ENCODE data around the gene MYLK. TPM values are rescaled to one million over a fixed set of nuclear protein-coding genes. Genes with fewer than 3 reads are reported as not detected.

MYLK gene
- polyA plus RNA-seq, 1 donor (not counting 4 experiments of a cell fraction or from before 2014, with no cell fraction given): 7.8 TPM

- Histone ChIP-seq H3K4me3 (ENCODE audit: control insufficient read depth in 2 of 3, extremely low read depth in 1 of 3, insufficient read depth in 2 of 3, low read depth in 1 of 3, low read length in 3 of 3) (no peak overlapping the region), H3K79me2 (ENCODE audit: control insufficient read depth, insufficient read depth, low read length) (no peaks in the 10 kb centered on the region), H4K20me1 (ENCODE audit: control insufficient read depth, extremely low read depth, insufficient read depth, low read length) (no peaks in the 10 kb centered on the region), H3K27ac (ENCODE audit: control insufficient read depth, insufficient read depth, low read length) (no peak overlapping the region), H3K9me1 (ENCODE audit: control insufficient read depth, extremely low read depth, insufficient read depth, low read length) (no peaks in the 10 kb centered on the region), H3K9ac (ENCODE audit: control insufficient read depth, extremely low read depth, insufficient read depth, low read length) (no peak overlapping the region), H3K9me3 (ENCODE audit: control insufficient read depth, low read depth, low read length) (no peaks in the 10 kb centered on the region), H3K27me3 (ENCODE audit: control insufficient read depth, extremely low read depth, insufficient read depth, low read length) (no peaks in the 10 kb centered on the region), H3K4me1 (ENCODE audit: control insufficient read depth, extremely low read depth, insufficient read depth, low read length) (peaks cover 15% of the 10 kb centered on the region), H3K4me2 (ENCODE audit: control insufficient read depth, extremely low read depth, insufficient read depth, low read depth, low read length) (no peak overlapping the region), H3K36me3 (ENCODE audit: control insufficient read depth in 2 of 2, extremely low read depth in 1 of 2, insufficient read depth in 2 of 2, low read length in 2 of 2) (no peaks in the 10 kb centered on the region), H2AFZ (ENCODE audit: control insufficient read depth, low read length) (no peak overlapping the region)
- no peak for DNase-seq (ENCODE audit: low read depth, low spot score)
- TF ChIP-seq CTCF (optimal IDR thresholded peaks at IDR 0.05 in 1 of 3, IDR thresholded peaks at IDR 0.05 in 1 of 3, conservative IDR thresholded peaks at IDR 0.05 in 1 of 3; ENCODE audit: extremely low read depth in 1 of 3, insufficient read depth in 2 of 3, low read length in 3 of 3): no peak
- TF ChIP-seq EZH2 (IDR thresholded peaks at IDR 0.05; ENCODE audit: low read length): no peak
- no peak for FAIRE-seq
- dilution Hi-C loops (cut with MboI; ENCODE audit: extremely low pct_ligation_motif_present, low sequenced_read_pairs): no loop called here
Measured at GRCh38 chr3:123798550-123798949, 85.6 kb downstream of the MYLK start.

- no peak overlapping the region for H3K9ac ChIP-seq (ENCODE audit: control insufficient read depth, extremely low read depth, insufficient read depth, low read length)
- DNase-seq (ENCODE audit: low read depth, low spot score) (no peak), FAIRE-seq (no peak)
- H3K4me2 ChIP-seq (ENCODE audit: control insufficient read depth, extremely low read depth, insufficient read depth, low read depth, low read length): no peak overlapping the region
- H3K9me1 ChIP-seq (ENCODE audit: control insufficient read depth, extremely low read depth, insufficient read depth, low read length): no peaks in the 10 kb centered on the region
- H3K27me3 ChIP-seq (ENCODE audit: control insufficient read depth, extremely low read depth, insufficient read depth, low read length): no peaks in the 10 kb centered on the region
- dilution Hi-C loops (cut with MboI; ENCODE audit: extremely low pct_ligation_motif_present, low sequenced_read_pairs): no loop called here
- H3K27ac ChIP-seq (ENCODE audit: control insufficient read depth, insufficient read depth, low read length): no peak overlapping the region
- H3K4me1 ChIP-seq (ENCODE audit: control insufficient read depth, extremely low read depth, insufficient read depth, low read length): peaks cover 31% of the 10 kb centered on the region
- H3K9me3 ChIP-seq (ENCODE audit: control insufficient read depth, low read depth, low read length): no peaks in the 10 kb centered on the region
- no peak overlapping the region for H2AFZ ChIP-seq (ENCODE audit: control insufficient read depth, low read length)
- TF ChIP-seq CTCF (optimal IDR thresholded peaks at IDR 0.05 in 1 of 3, IDR thresholded peaks at IDR 0.05 in 1 of 3, conservative IDR thresholded peaks at IDR 0.05 in 1 of 3; ENCODE audit: extremely low read depth in 1 of 3, insufficient read depth in 2 of 3, low read length in 3 of 3) (no peak), EZH2 (IDR thresholded peaks at IDR 0.05; ENCODE audit: low read length) (no peak)
- no peaks in the 10 kb centered on the region for H3K36me3 ChIP-seq (ENCODE audit: control insufficient read depth in 2 of 2, extremely low read depth in 1 of 2, insufficient read depth in 2 of 2, low read length in 2 of 2)
- no peaks in the 10 kb centered on the region for H4K20me1 ChIP-seq (ENCODE audit: control insufficient read depth, extremely low read depth, insufficient read depth, low read length)
- H3K4me3 ChIP-seq (ENCODE audit: control insufficient read depth in 2 of 3, extremely low read depth in 1 of 3, insufficient read depth in 2 of 3, low read depth in 1 of 3, low read length in 3 of 3): no peak overlapping the region
- no peaks in the 10 kb centered on the region for H3K79me2 ChIP-seq (ENCODE audit: control insufficient read depth, insufficient read depth, low read length)
Measured at GRCh38 chr3:123795471-123796251, 88.5 kb downstream of the MYLK start.

All from keratinocyte (primary cell).